ENCODE measurements around the gene PRR33.

Gene PRR33

DNA sequence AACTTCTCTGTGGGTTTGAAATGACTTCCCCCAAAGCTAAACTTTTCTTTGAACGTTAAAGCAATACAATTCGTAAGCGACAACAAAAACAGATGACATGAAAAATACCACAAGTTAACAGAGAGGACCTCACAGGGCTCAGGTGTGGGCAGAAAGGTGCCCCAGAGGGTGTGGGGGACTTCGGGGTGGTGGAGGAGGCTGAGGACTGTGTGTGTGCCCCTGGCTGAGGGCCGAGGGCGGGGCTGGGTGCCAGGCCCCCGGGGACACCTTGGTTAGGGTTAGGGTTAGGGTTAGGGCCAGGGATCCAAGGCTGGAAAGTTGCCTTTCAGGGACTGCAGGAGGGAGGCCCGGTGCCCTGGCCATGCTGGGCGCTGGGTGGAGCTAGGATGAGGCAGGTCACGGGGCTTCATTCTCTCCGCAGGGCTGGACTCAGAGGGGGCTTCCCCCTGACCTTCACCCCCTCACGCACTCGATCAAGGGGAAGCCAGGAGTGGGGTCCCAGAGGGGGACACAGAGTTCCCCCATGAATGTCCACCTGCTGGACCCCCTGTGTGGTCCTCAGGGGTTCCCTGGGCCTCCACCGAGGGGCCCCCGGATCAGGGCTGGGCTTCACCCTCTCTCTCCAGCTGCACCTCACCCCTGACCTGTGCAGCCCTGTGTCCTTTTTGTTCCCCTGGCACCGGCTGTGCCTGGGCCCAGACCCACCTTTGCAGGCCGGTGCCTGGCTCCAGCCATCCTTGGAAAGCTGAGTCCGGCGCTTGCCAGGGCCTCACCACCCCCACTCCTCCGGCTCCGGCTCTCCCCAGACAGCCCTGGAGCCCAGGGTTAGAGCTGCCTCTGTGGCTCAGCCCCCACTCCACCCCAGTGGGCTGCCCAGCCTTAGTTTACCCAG is 45.9 kb downstream of the PRR33 start:
- no peak for DNase-seq

DNA sequence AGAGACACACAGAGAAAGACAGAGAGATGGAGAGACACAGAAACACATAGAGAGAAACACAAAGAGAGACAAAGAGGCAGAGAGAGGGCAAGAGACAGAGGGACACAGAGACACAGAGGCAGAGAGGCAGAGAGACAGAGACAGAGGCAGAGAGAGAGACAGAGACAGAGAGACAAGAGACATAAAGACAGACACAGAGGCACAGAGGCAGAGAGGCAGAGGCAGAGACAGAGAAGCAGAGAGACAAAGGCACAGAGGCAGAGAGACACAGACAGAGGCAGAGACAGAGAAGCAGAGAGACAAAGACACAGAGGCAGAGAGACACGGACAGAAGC is 46.6 kb downstream of the PRR33 start:
- no peak for DNase-seq

DNA sequence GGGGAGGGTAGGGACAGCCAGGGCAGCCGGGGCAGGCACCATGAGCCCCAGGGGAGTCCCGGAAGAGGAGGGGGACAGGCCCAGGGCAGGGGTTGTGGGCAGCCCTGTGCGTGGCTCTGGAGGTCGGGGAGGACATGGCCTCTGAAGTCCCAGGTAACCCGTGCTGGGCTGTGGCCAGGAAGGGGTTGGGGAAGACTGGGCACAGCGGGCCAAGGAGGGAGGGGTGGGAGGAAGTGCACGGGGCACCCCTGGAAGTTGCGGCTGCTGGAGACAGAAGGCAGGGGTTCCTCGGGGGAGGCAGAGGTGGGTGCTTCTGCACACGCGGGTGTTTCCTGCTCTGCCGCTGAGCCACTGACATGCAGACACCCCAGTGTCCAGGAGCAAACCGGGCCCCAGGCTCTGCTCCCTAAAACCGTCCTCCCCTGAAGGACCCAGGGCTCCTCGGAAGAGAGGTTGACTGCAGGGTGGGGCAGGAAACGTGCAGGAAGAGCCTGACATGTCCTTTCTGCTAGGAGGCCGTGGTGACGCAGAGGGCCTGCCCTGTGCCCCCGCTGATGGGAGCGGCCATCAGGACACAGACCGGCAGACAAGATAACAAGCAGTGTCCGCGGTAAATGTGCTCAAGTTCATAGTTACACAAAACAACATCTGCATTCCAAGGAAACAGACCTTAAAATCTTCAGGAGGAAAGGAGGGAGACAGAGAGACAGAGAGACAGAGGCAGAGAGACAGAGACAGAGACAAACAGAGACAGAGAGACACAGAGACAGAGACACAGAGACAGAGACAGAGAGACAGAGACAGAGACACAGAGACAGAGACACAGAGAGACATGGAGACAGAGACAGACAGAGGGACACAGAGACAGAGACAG is 47.2 kb downstream of the PRR33 start:
- no peak for DNase-seq

DNA sequence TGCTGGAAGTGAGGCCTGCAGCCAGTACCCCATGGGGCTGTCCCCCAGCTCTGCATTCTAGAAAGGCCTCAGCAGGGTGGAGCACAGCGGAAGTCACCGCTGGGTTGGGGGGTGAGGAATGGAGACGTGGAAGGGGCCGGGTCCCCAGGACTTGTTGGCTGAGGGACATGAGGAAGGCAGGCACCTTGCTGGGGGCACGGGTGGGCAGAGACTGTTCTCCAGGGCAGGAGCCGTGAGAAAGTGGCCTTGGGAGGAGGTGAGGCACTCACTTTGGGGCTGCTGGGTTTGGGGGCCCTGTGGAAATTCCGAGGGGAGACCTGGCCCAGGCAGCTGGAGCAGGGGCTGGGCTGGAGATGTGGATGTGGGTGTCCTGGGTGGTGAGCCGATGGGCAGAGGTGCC is 47.9 kb downstream of the PRR33 start:
- no peak for DNase-seq

DNA sequence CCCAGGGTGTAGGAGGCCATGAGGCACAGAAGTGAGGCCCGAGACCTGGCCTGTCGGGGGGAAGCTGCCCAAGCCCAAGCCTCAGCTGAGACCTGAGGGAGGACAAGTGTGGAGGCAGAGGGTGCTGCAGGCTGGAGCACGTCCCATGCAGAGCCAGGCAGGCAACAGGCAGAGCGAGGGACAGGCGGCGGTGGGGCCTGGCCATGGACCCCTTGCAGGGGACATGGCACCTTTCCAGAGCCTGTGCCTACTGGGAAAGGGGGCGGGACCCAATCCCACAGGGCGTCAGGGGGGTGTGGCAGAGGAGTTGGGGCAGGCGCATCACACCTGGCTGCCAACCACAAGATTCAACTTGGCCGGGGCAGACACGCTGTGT is 48.6 kb downstream of the PRR33 start:
- DNase-seq = no peak

DNA sequence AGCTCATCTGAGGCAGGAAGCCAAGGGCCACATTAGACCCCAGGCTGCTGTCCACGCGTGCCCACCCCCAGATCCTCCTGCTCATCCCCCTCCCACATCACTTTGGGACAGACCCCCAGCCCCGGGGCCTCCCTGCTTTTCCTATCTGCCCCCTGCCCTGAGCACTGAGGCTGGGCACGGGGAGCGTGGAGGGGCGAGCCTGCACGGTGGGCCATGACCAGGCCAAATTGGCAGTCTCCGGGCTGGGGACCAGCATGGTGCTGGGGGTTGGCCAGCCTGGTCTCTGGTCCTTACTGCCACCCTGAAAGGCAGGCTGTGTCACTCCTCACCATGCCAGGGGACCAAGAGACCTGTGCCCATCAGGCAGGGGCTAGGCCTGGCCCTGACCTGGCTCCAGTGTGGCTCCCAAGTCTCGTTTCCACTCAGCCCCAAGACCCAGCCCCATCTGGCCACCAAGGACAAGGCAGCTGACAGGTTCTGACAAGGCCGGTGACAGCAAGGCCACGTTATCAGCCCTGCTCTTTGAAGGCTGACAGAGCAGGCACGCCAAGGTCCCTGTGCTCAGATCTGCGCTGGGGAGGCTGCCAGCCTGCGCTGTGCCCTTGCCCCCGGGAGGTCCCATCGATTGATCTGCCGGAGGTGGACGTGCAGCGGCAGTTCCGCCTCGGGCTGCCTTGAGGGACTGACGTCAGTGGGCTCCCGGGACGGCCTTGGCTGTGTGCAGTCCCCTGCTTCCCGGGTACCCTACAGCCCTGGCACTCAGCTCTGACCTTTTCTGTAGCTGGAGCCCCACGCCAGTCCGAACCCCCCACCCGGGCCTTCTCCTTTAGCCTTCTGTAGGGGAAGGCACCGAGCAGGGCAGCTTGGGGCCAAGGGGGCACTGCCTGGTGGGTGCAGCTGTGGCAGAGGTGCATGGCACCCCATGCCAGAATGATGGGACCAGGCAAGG is 49.3 kb downstream of the PRR33 start:
- no peak for DNase-seq

GRCh38 chr11:1841511-1842148 is 50.1 kb downstream of the PRR33 start:
- no peak for DNase-seq

- no peak for DNase-seq
Measured at GRCh38 chr11:1840780-1841480, 50.8 kb downstream of the PRR33 start.

- DNase-seq = no peak
Measured at GRCh38 chr11:1839924-1840779, 51.5 kb downstream of the PRR33 start.

DNA sequence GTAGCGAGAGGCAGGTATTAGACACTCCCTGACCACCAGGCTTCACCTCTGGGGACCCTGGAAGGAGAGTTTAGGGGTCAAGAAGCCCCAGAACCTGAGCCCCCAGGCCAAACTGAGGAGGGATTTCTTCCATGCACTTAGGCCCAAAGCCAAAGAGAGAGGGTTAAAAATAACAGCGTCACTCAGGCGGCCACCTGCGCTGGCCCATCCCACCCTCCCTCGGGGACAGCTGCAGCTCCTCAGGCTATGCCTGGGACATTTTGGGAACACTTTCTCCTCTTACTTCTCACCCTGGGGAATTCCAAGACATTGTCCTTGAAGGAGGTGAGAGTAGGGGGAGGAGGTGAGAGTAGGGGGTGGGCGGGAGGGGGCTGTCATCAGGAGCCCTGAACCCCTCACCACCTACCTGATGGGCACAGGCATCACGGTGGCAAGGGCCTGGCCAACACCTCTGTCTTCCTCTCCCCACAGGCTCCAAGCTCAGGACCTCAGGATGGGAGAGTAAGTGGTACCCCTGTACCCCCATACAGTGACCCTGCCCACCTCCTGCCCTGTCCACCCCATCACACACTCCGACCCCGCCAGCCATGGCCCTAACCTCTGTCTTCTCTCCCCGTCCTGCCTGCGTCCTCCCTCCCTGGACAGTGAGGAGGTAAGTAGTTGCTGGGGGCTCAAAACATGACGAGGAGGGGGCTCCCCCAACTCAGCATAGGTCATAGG is 52.3 kb downstream of the PRR33 start:
- no peak for DNase-seq

DNA sequence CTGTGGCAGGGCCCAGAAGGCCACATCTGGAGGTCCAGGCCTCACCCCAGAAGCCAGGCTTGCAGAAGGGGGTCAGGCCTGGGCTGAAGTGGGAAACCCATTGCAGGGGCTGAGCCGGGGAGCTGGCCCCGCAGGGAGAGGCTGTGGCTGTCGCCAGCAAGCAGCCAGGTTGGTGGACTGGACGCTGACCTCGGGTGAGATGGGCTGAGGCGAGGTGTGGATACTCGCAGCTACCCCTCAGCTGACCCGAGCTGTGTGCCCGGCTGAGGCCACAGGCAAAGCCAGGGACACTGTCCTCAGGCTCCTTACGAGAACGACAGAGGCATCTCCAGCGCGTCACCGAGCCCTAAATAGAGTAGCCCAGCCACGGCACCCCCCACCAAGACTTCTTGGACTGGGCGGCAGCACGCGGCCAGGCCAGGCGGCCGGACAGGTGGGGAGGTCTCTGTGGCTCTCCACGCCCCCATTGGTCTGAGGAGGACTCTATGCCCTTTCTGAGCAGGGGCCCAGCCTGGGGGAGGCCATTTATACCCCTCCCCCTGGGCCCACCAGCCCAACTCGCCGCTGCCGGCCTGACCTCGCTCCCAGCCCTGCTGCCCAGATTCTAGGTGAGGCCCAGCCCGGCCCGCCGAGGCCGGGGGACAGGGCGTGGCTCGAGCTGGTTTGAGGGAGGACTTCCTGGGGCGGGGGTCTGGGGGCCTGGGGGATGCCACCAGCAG is 53.1 kb downstream of the PRR33 start, which contains the start of gene TNNI2:
Gene TNNI2 (plus strand): TSS at position 556 of the 719 bp plus-strand sequence. CDS start 716 bp downstream, outside the sequence.
- no peak for DNase-seq

Measured in SHP77 treated with DMSO at 0.1 percent for 48 hours (cell line).